Measurements from ENCODE around the gene ASAP2. TPM values are rescaled to one million over a fixed set of nuclear protein-coding genes. Genes with fewer than 3 reads are reported as not detected.

Gene ASAP2
- polyA plus RNA-seq, 1 donor from 2014 or later, result 41.0 TPM

GRCh38 chr2:9229470-9229820 lies 22.8 kb downstream of the ASAP2 start:
- no peak overlapping the region for H2AFZ ChIP-seq (ENCODE audit: low read depth, low read length)
- H4K20me1 ChIP-seq (ENCODE audit: insufficient read depth), result peaks cover 8% of the 10 kb centered on the region
- no peaks in the 10 kb centered on the region for H3K9me3 ChIP-seq (ENCODE audit: low read length)
- peak overlapping the region; percentile 37 for H3K4me3 ChIP-seq (ENCODE audit: low read length)
- peaks cover 84% of the 10 kb centered on the region for H3K79me2 ChIP-seq (replicated peaks; ENCODE audit: insufficient read depth, low read length)
- peak overlapping the region; percentile 44 for H3K9ac ChIP-seq (ENCODE audit: low read length)
- no peaks in the 10 kb centered on the region for H3F3A ChIP-seq (ENCODE audit: insufficient read depth, low read length, poor library complexity, severe bottlenecking)
- no peaks in the 10 kb centered on the region for H3K9me2 ChIP-seq (ENCODE audit: insufficient read depth, low read length)
- no peak overlapping the region for H3K4me2 ChIP-seq (ENCODE audit: low read length)
- peak overlapping the region; percentile 21 for H3K27ac ChIP-seq (ENCODE audit: low read length)
- no peaks in the 10 kb centered on the region for H3K27me3 ChIP-seq (ENCODE audit: insufficient read depth, low read depth, low read length)
- TF ChIP-seq TAF1 (IDR thresholded peaks at IDR 0.05; ENCODE audit: low read depth) (no peak), EZH2 (IDR thresholded peaks at IDR 0.05; ENCODE audit: borderline replicate concordance, insufficient read depth, low read length, poor library complexity, severe bottlenecking) (no peak), EP300 (conservative IDR thresholded peaks at IDR 0.05; ENCODE audit: poor library complexity, severe bottlenecking) (no peak), SMC3 (conservative IDR thresholded peaks at IDR 0.05; ENCODE audit: poor library complexity) (no peak), RAD21 (conservative IDR thresholded peaks at IDR 0.05) (no peak), MXI1 (conservative IDR thresholded peaks at IDR 0.05; ENCODE audit: poor library complexity, severe bottlenecking) (no peak)
- TF ChIP-seq, protein P1, sequence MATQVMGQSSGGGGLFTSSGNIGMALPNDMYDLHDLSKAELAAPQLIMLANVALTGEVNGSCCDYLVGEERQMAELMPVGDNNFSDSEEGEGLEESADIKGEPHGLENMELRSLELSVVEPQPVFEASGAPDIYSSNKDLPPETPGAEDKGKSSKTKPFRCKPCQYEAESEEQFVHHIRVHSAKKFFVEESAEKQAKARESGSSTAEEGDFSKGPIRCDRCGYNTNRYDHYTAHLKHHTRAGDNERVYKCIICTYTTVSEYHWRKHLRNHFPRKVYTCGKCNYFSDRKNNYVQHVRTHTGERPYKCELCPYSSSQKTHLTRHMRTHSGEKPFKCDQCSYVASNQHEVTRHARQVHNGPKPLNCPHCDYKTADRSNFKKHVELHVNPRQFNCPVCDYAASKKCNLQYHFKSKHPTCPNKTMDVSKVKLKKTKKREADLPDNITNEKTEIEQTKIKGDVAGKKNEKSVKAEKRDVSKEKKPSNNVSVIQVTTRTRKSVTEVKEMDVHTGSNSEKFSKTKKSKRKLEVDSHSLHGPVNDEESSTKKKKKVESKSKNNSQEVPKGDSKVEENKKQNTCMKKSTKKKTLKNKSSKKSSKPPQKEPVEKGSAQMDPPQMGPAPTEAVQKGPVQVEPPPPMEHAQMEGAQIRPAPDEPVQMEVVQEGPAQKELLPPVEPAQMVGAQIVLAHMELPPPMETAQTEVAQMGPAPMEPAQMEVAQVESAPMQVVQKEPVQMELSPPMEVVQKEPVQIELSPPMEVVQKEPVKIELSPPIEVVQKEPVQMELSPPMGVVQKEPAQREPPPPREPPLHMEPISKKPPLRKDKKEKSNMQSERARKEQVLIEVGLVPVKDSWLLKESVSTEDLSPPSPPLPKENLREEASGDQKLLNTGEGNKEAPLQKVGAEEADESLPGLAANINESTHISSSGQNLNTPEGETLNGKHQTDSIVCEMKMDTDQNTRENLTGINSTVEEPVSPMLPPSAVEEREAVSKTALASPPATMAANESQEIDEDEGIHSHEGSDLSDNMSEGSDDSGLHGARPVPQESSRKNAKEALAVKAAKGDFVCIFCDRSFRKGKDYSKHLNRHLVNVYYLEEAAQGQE (IDR thresholded peaks at IDR 0.05; ENCODE audit: borderline replicate concordance), result no peak
- TF ChIP-seq, protein P2, sequence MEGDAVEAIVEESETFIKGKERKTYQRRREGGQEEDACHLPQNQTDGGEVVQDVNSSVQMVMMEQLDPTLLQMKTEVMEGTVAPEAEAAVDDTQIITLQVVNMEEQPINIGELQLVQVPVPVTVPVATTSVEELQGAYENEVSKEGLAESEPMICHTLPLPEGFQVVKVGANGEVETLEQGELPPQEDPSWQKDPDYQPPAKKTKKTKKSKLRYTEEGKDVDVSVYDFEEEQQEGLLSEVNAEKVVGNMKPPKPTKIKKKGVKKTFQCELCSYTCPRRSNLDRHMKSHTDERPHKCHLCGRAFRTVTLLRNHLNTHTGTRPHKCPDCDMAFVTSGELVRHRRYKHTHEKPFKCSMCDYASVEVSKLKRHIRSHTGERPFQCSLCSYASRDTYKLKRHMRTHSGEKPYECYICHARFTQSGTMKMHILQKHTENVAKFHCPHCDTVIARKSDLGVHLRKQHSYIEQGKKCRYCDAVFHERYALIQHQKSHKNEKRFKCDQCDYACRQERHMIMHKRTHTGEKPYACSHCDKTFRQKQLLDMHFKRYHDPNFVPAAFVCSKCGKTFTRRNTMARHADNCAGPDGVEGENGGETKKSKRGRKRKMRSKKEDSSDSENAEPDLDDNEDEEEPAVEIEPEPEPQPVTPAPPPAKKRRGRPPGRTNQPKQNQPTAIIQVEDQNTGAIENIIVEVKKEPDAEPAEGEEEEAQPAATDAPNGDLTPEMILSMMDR (IDR thresholded peaks at IDR 0.05; ENCODE audit: poor library complexity, severe bottlenecking), result no peak
- no peaks in the 10 kb centered on the region for H3K36me3 ChIP-seq (ENCODE audit: insufficient read depth, low read length)

GRCh38 chr2:9230051-9230802 lies 23.6 kb downstream of the ASAP2 start:
- Histone ChIP-seq H4K20me1 (ENCODE audit: insufficient read depth) (peaks cover 8% of the 10 kb centered on the region), H3K36me3 (ENCODE audit: insufficient read depth, low read length) (no peaks in the 10 kb centered on the region), H2AFZ (ENCODE audit: low read depth, low read length) (no peak overlapping the region), H3K9ac (ENCODE audit: low read length) (peak overlapping the region; percentile 44), H3K9me3 (ENCODE audit: low read length) (no peaks in the 10 kb centered on the region), H3K27ac (ENCODE audit: low read length) (peak overlapping the region; percentile 47), H3K9me2 (ENCODE audit: insufficient read depth, low read length) (no peaks in the 10 kb centered on the region), H3K4me2 (ENCODE audit: low read length) (no peak overlapping the region), H3F3A (ENCODE audit: insufficient read depth, low read length, poor library complexity, severe bottlenecking) (no peaks in the 10 kb centered on the region), H3K79me2 (replicated peaks; ENCODE audit: insufficient read depth, low read length) (peaks cover 84% of the 10 kb centered on the region), H3K4me3 (ENCODE audit: low read length) (peak overlapping the region; percentile 37), H3K27me3 (ENCODE audit: insufficient read depth, low read depth, low read length) (no peaks in the 10 kb centered on the region)
- no peak for TF ChIP-seq EP300 (conservative IDR thresholded peaks at IDR 0.05; ENCODE audit: poor library complexity, severe bottlenecking)
- no peak for TF ChIP-seq RAD21 (conservative IDR thresholded peaks at IDR 0.05)
- TF ChIP-seq, protein P2 (IDR thresholded peaks at IDR 0.05; ENCODE audit: poor library complexity, severe bottlenecking), result no peak
- TF ChIP-seq, protein P1 (IDR thresholded peaks at IDR 0.05; ENCODE audit: borderline replicate concordance), result no peak
- TF ChIP-seq SMC3 (conservative IDR thresholded peaks at IDR 0.05; ENCODE audit: poor library complexity), result no peak
- no peak for TF ChIP-seq MXI1 (conservative IDR thresholded peaks at IDR 0.05; ENCODE audit: poor library complexity, severe bottlenecking)
- no peak for TF ChIP-seq EZH2 (IDR thresholded peaks at IDR 0.05; ENCODE audit: borderline replicate concordance, insufficient read depth, low read length, poor library complexity, severe bottlenecking)
- no peak for TF ChIP-seq POLR2AphosphoS5 (IDR thresholded peaks at IDR 0.05)
- TF ChIP-seq TAF1 (IDR thresholded peaks at IDR 0.05; ENCODE audit: low read depth), result no peak
